Inflammatory macrophage treated with lipopolysaccharide for 4 hours (primary cell): ENCODE measurements around the gene BHMT2.

ENCODE experiments used
- DNase-seq: peaks from one replicate; pipeline ENCODE4 v3.0.0-alpha.2; 2020

Gene BHMT2

GRCh38 chr5:79069488-79070349 is at the start of gene BHMT2, which contains the start of gene DMGDH:
TSS of gene BHMT2 (plus strand) at chr5:79069767. CDS start at chr5:79069783, 16 bp downstream.
TSS of gene DMGDH (minus strand) at chr5:79069674. CDS start at chr5:79069620, 54 bp downstream.
- no peak for DNase-seq

DNA sequence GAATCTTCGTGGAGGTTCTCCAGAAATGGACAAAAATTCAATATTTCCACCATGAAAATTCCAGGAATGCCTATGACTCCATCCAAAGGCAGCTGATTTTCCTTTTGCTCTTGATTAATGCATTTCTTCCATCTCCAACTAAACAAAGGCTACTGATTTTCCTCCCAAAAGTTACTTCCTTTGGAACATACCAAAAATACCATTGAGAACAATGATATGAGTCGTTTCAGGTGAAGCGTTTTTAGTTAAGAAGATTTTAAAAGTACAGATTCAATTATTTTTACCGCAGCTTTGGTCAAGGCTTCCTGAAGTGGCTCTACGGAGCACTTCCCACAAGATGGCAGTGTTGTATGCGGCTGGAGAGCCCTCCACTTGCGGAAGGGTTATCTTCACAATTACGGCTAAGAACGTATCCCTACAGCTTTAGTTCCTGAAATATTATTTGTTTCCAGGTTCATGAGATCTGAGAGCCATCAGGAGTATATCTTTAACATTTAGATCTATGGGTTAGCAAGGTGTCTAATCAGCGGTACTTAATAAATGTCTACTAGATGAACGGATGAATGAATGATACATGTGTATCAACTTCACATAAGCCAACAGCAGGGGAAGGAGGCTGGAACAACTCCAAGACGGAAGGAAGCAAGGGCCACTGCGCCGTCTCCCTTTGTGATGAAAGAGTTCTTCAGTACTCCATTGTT is 48.6 kb upstream of the BHMT2 start:
- DNase-seq: peak; percentile 63

DNA sequence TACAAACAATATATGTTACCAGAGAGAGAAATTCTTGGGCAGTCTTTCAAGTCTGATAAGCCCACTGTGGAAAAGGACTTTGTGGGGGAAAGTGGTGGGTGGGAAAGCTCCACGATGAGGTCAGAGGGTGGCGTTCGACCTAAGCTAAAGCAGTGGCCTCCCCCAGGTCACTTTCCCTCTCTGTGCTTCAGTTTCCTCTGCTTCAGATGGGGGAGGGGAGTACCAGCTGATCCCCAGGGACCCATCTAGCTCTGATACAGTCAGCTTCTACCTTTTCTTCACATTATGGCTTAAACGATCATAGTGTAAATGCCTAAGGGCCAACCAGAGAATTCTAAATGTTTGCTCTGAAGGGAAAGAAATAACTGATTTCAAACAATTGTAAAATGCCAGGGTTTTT is 47.8 kb upstream of the BHMT2 start:
- DNase-seq: no peak

DNA sequence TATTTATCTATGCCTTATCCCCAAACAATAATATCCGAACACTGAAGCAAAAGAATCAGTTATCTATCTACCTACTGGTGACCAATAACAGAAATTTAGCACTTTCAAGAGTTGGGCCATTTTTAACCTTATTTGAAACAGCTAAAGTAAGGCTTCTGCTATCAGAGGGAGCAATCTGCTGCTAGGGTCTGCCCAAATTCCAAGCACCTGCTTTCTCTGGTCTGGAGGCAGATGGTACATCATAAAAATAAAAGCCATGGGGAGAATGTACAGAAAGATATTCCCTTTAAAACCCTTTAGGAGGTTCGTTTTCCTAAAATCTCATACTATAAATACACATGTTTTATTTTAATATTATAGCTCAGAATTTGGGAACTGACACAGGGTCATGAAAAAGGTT is 46.8 kb upstream of the BHMT2 start:
- no peak for DNase-seq

- DNase-seq: no peak
Observed at GRCh38 chr5:79023348-79023747, 46.2 kb upstream of the BHMT2 start.

DNA sequence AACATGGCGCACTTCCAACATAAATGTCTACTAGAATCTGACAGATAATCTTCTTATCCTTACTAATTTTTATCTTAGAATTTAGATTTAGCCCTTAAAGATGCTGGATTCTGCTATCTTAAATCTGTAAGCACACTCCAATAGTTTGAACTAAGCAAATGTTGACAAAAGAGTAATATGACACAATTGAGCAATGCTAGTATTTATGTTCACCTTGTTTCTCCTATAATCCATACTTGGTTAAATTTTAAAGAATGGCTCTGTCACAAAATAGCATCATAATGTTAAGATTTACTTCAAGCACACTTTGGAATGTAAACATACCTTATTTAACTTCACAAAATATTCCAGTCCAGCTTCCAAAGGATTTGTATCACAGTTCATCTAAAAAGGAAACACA is 45.6 kb upstream of the BHMT2 start:
- DNase-seq: no peak

DNA sequence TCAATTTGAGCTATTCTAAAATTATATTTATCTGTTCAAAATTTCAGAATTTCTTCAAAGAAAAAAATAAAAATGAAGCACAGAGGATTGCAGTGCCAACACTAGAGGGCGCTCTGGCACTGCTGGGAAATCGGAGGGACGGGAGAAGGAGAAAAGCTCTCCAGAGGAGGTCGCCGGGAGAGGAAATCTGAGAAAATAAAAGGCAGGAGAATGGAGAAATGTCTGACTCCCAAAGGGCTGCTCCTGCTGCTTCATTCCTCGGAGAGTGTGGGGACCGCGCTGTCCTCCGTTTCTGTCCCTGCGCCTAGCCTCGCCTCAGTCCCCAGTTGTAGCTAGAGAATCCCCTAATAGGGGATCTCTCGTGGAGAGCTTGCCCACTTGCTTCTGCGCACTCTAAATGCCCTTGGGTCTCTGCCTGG is 44.5 kb upstream of the BHMT2 start:
- peak; percentile 46 for DNase-seq

DNA sequence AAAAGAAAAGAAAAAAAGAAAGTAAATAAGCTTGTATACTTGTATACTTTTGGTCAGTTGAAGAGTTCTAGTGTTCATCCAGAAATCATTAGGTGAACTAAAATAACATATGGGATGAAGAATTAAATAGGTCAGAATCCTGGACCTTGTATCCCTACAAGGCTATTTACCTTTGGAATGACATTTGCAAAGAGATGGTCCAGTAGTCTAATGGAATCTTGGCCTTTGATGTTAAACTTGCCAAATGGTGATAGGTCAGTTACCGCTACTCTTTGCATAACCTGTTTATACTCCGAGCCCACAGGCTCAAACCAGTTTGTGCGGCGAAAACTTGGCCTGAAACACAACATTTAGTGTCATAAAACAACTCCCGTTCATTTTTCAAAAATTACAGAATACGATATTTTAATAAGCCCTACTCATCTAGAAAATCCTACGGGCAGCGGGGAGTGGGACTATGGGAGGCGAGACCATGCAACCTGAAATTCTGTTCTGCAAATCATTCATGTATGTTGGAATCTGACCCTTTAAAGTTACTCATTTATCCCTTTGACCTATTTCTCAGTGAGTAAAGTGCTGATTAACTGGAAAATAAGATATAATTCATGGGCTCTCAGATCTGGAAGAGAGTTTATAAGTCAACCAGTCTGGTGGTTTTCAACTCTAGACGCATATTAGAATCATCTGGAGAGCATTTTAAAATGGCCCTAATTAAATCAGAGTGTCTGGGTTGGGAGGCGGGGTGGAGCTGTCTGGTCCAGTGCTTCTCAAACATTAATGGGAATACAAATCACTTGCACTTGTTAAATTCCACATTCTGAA is 38.7 kb upstream of the BHMT2 start:
- no peak for DNase-seq

- no peak for DNase-seq
Observed at GRCh38 chr5:79031485-79031867, 38.1 kb upstream of the BHMT2 start.

DNA sequence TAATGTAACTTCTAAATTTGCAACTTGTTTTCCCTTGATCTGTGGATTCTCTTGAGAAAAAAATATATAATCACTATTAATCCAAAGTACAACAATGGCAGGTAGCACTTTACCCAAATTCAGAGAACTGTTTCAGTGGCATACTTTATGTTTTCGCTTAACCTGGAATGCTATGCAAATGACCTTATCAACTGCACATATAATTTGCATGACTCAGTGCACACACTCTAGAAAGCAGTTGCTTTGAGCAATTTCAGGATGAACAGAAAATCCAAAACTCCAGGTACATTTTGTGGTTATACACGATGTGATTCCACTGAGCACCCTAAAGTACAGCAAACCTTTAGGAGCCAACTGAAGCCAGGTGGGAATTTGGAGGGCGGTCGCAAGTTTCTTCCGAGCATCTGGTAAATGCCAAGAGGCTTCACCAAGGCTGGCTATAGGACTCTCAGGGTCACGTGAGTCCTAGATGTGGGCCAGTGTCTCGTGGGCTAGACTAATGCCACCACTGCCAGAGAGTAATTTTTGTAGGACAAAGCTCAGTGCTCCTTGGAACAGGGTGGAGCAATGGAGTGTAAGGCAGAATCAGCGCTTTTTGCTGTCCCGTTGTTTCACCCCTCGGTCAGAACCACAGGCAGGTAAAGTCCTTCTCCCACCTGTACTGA is 37.4 kb upstream of the BHMT2 start:
- DNase-seq: no peak

DNA sequence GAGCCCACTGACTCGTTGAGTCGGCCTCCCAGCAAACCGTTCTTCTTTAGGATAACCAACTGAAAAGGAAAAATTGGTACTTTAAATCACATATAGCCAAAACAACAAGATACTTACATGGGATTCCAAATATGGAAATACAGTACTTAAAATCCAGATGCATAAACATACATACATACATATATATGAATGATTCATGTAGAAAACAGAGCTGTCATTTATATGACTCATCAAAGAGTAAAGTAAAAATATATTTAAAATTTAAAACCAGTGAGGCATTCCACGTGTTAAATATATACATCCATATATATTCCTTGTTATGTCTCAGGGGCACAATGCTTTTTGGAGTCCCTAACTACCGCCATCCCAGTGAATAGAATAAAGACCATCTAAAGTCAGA is 36.8 kb upstream of the BHMT2 start:
- DNase-seq: no peak

DNA sequence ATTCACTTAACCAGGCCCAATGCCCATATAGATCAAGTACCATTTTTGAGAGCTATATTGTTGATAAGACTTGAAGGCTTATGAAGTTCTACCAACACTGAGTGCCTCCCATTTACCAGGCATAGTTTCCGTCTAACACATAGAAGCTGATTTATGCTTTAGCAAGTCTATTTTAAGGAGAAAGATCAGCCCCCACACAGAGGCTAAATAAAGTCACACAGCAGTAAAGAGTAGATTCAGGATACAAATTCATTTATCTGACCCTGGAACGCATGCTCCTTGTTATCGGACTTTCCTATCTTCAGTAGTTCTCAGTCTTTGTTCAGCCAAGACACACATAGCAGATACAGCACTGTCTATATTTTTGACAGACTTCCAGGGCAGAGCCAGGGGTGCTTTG is 34.3 kb upstream of the BHMT2 start:
- DNase-seq: no peak

DNA sequence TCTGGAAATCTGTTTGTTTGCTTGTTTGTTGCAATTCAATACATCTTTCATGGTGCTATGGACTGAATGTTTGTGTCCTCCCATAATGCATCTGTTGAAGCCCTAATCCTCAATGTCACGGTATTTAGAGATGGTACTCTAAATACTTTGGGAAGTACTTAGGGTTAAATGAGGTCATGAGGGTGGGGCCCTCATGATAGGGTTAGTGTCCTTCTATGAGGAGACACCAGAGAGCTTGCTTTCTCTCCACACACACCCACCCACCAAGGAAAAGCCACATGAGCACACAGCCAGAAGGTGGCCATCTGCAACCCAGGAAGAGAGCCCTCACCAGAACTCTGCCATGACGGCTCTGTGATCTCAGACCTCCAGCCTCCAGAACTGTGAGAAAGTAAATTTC is 32.8 kb upstream of the BHMT2 start:
- DNase-seq: no peak

DNA sequence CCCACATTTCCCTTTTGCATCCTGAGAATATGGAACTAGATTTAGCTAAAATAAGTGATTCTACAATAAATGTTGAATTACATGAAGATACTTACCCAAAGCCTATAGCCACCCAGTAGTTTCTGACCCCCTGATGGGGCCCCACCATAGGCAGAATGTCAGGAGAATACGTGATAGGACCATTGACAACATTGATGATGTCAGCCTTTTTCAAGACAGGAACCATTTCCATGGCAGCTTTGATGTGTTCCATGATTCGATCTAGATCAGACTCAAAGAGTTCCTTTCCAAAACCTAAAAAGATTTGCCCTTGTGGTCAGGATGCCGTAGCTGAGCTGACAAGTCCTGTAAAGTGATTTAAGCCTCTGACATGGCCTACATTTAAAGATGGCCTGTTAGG is 27.4 kb upstream of the BHMT2 start:
- DNase-seq: no peak

DNA sequence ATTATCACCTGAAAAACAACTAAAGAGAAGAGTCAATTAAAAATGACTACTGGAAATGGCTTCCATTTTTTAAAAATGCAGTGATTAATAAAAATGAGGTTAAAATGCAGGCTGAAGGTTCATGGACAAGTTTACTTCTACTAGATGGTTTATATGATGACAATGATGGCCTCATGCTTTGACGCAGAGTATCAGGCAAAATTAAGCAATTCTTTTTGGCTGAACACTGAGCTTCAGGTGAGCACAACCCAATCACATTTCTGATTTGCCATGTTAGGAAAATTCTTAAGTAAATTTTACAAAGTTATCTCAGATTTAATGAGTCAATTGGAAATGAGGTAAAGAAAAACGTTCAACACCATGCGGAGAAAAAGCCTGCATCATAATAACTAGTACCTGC is 22.4 kb upstream of the BHMT2 start:
- DNase-seq: no peak

- DNase-seq: no peak
Observed at GRCh38 chr5:79048437-79048836, 21.1 kb upstream of the BHMT2 start.

- no peak for DNase-seq
Observed at GRCh38 chr5:79050498-79050897, 19.1 kb upstream of the BHMT2 start.

GRCh38 chr5:79053321-79053720 is 16.2 kb upstream of the BHMT2 start:
- no peak for DNase-seq

DNA sequence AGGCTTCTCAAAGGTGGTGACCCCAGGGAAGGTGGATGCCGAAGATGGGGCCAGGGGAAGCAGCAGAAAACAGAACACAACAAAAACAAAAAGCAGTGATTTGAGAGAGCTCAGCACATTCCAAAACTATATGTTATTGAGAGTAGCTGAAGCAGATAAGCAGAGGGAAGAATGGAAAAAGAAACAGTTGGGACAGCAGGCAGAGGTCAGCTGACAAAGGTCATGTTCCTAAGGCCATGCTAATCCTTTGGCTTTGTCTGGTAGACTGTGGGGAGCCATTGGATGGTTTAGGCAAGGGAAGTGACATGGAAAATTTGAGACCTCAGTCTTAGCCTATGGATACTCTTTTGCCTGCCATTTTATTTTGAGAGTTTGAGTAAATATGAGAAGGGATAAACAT is 14.6 kb upstream of the BHMT2 start:
- DNase-seq: no peak

GRCh38 chr5:79056847-79057246 is 12.7 kb upstream of the BHMT2 start:
- no peak for DNase-seq

DNA sequence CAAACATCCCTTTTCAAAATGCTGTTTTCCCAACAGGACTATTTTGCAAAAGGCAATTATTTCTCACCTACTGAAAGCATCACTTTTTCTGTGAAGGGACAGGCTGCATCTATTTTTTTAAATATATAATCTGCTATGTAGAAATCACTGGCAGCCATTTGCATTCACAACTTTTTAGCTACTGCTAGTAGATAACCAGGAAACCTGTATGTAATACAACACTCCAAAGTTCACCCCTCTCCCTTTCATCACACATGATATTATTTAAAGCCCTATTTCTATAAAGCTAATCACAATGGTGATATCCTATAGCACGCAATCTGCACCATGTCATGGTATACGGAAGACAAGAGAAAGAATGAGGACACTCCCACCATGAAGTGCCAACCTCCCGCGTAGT is 9.9 kb upstream of the BHMT2 start:
- DNase-seq: no peak

DNA sequence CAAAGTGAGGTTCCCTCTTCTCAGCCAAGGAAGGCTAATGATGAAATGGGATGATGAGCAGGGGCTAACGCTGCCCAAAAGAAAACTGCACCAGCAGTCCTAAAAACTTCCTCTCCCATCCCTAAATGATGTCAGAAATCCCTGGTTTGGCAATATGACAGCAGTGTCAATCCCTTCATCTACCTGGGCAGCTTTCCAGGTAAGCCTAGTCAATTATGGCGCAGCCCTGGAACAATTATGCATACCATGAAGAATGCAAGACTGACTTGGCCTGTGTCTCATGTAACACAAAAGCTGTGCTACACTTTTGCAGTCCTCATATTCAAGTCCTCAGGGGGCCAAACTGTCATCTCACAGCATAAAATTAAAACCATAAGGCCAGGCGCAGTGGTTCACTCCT is 7.1 kb upstream of the BHMT2 start:
- no peak for DNase-seq

GRCh38 chr5:79070350-79070667 is 742 bp downstream of the BHMT2 start:
- no peak for DNase-seq
